HG03354 (cell line): ENCODE results near the gene TMEM50A.
"Not testable (repeated sequence)": the region's sequence is repeated elsewhere in the genome, so short reads cannot be mapped to it uniquely, and the experiment has no call there.

ENCODE experiments used
- ATAC-seq: cut with Tn5 transposase; IDR thresholded peaks from one replicate; pipeline ENCODE4 v1.9.1; 2021; ENCODE audit warnings: mild to moderate bottlenecking; ENCODE audit not compliant: unreplicated experiment, poor library complexity, severe bottlenecking

The TMEM50A gene

GRCh38 chr1:25338188-25338981 lies at the start of gene TMEM50A:
Gene TMEM50A (plus strand): TSS chr1:25338334. CDS start chr1:25340487, 2,153 bp downstream.
- ATAC-seq, result peak; percentile 73

GRCh38 chr1:25288573-25289101 lies 49.5 kb upstream of the TMEM50A start:
- ATAC-seq, result not testable (repeated sequence)

- ATAC-seq, result not testable (repeated sequence)
Observed at GRCh38 chr1:25290043-25290442, 48.1 kb upstream of the TMEM50A start.

GRCh38 chr1:25293426-25293825 lies 44.7 kb upstream of the TMEM50A start:
- not testable (repeated sequence) for ATAC-seq

- ATAC-seq, result not testable (repeated sequence)
Observed at GRCh38 chr1:25294889-25295826, 43.0 kb upstream of the TMEM50A start.

GRCh38 chr1:25296501-25296900 lies 41.6 kb upstream of the TMEM50A start:
- not testable (repeated sequence) for ATAC-seq

GRCh38 chr1:25300729-25301128 lies 37.4 kb upstream of the TMEM50A start:
- ATAC-seq, result not testable (repeated sequence)

- ATAC-seq, result not testable (repeated sequence)
Observed at GRCh38 chr1:25302330-25302729, 35.8 kb upstream of the TMEM50A start.

- ATAC-seq, result not testable (repeated sequence)
Observed at GRCh38 chr1:25304936-25305335, 33.2 kb upstream of the TMEM50A start.

GRCh38 chr1:25308168-25308567 lies 30.0 kb upstream of the TMEM50A start:
- not testable (repeated sequence) for ATAC-seq

- not testable (repeated sequence) for ATAC-seq
Observed at GRCh38 chr1:25309085-25309484, 29.0 kb upstream of the TMEM50A start.

GRCh38 chr1:25309486-25309885 lies 28.6 kb upstream of the TMEM50A start:
- ATAC-seq, result not testable (repeated sequence)

GRCh38 chr1:25312806-25313470 lies 25.2 kb upstream of the TMEM50A start:
- ATAC-seq, result not testable (repeated sequence)

- ATAC-seq, result not testable (repeated sequence)
Observed at GRCh38 chr1:25320314-25320938, 17.7 kb upstream of the TMEM50A start.

- ATAC-seq, result not testable (repeated sequence)
Observed at GRCh38 chr1:25322127-25322526, 16.0 kb upstream of the TMEM50A start.

- not testable (repeated sequence) for ATAC-seq
Observed at GRCh38 chr1:25324407-25324806, 13.7 kb upstream of the TMEM50A start.

GRCh38 chr1:25327864-25328790 lies 10.0 kb upstream of the TMEM50A start:
- not testable (repeated sequence) for ATAC-seq

GRCh38 chr1:25328791-25329185 lies 9.3 kb upstream of the TMEM50A start:
- not testable (repeated sequence) for ATAC-seq
